OCI-M2 (cell line): ENCODE data around the gene PDZD11.
"Not testable (repeated sequence)": the region's sequence is repeated elsewhere in the genome, so short reads cannot be mapped to it uniquely, and the experiment has no call there.

Experiments
- DNase-seq: peaks from one replicate; lab custom pipeline; 2025; ENCODE audit not compliant: unreplicated experiment; lab: John Stamatoyannopoulos, UW

PDZD11 gene

GRCh38 chrX:70289793-70290770 lies at the start of gene PDZD11, which contains the start of gene KIF4A:
TSS of gene PDZD11 (minus strand) at chrX:70289927. CDS start at chrX:70289341, 586 bp downstream.
TSS of gene KIF4A (plus strand) at chrX:70290104. CDS start at chrX:70290459, 355 bp downstream.
- DNase-seq: no peak

GRCh38 chrX:70338290-70338689 lies 48.6 kb upstream of the PDZD11 start:
- no peak for DNase-seq

- DNase-seq: no peak
These were observed 47.0 kb upstream of the PDZD11 start for GRCh38 chrX:70336767-70337166.

- DNase-seq: no peak
These were observed 42.9 kb upstream of the PDZD11 start for GRCh38 chrX:70332600-70332999.

- DNase-seq: no peak
These were observed 41.4 kb upstream of the PDZD11 start for GRCh38 chrX:70331161-70331560.

- DNase-seq: no peak
These were observed 34.6 kb upstream of the PDZD11 start for GRCh38 chrX:70324326-70324725.

- not testable (repeated sequence) for DNase-seq
These were observed 33.9 kb upstream of the PDZD11 start for GRCh38 chrX:70323628-70324027.

GRCh38 chrX:70322784-70323183 lies 33.1 kb upstream of the PDZD11 start:
- no peak for DNase-seq

- no peak for DNase-seq
These were observed 23.8 kb upstream of the PDZD11 start for GRCh38 chrX:70313503-70313902.

- DNase-seq: no peak
These were observed 12.0 kb upstream of the PDZD11 start for GRCh38 chrX:70301716-70302115.

- DNase-seq: no peak
These were observed 3.9 kb upstream of the PDZD11 start for GRCh38 chrX:70293621-70294020.

GRCh38 chrX:70292788-70293187 lies 3.1 kb upstream of the PDZD11 start:
- DNase-seq: no peak

GRCh38 chrX:70289168-70289792 lies 447 bp downstream of the PDZD11 start:
- no peak for DNase-seq

- DNase-seq: no peak
These were observed 7.8 kb downstream of the PDZD11 start, which contains the start of gene RAB41 for GRCh38 chrX:70281951-70282350. TSS of gene RAB41 (plus strand) at chrX:70282172. CDS start at chrX:70282218, 46 bp downstream.

- DNase-seq: no peak
These were observed 9.2 kb downstream of the PDZD11 start for GRCh38 chrX:70280573-70280972.

- DNase-seq: no peak
These were observed 10.6 kb downstream of the PDZD11 start for GRCh38 chrX:70279081-70279480.

- not testable (repeated sequence) for DNase-seq
These were observed 15.7 kb downstream of the PDZD11 start for GRCh38 chrX:70274029-70274428.

GRCh38 chrX:70268034-70268433 lies 21.7 kb downstream of the PDZD11 start, which contains the start of gene ARR3:
TSS of gene ARR3 (plus strand) at chrX:70268334. CDS start at chrX:70269386, 1,052 bp downstream.
- no peak for DNase-seq

- DNase-seq: no peak
These were observed 24.9 kb downstream of the PDZD11 start for GRCh38 chrX:70264784-70265183.

- DNase-seq: no peak
These were observed 26.7 kb downstream of the PDZD11 start for GRCh38 chrX:70262952-70263567.

GRCh38 chrX:70260104-70260503 lies 29.6 kb downstream of the PDZD11 start, which contains the start of gene P2RY4:
TSS of gene P2RY4 (minus strand) at chrX:70260204. CDS start at chrX:70259624, 580 bp downstream.
- DNase-seq: no peak
